DND-41 (cell line): ENCODE results near the gene EXOC4.

ENCODE experiments used
- ATAC-seq: fragments of 200-7000 bp; cut with Tn5 transposase; 3 replicates; pipeline ENCODE4 v1.9.1; 2021; ENCODE audit warnings: low read depth; ENCODE audit not compliant: insufficient read depth
- DNase-seq: peaks from one replicate; pipeline ENCODE4 v3.0.0-alpha.2; 2020
- H2AFZ ChIP-seq: 2 replicates; pipeline ENCODE4 v1.6.0; 2012; ENCODE audit warnings: low read depth, low read length
- H3K27ac ChIP-seq: 2 replicates; pipeline ENCODE4 v1.5.1; 2012; ENCODE audit warnings: low read length, inconsistent platforms
- H3K27me3 ChIP-seq: fragments of 200-600 bp; sonication (generic); 2 replicates; pipeline ENCODE4 v1.6.0; 2012; ENCODE audit warnings: low read length, mild to moderate bottlenecking, inconsistent platforms; ENCODE audit not compliant: insufficient read depth, poor library complexity
- H3K36me3 ChIP-seq: 2 replicates; pipeline ENCODE4 v1.5.1; 2012; ENCODE audit warnings: low read length, inconsistent platforms; ENCODE audit not compliant: insufficient read depth
- H3K4me1 ChIP-seq: 2 replicates; pipeline ENCODE4 v1.5.1; 2012; ENCODE audit warnings: mild to moderate bottlenecking, low read length; ENCODE audit not compliant: insufficient read depth
- H3K4me2 ChIP-seq: 2 replicates; pipeline ENCODE4 v1.6.0; 2012; ENCODE audit warnings: mild to moderate bottlenecking, moderate library complexity, low read length, inconsistent platforms; ENCODE audit not compliant: insufficient read depth
- H3K4me3 ChIP-seq, 2 experiments: fragments of 200-600 bp in 1 of 2; shearing (Covaris generic) in 1 of 2; 2 replicates each; pipeline ENCODE4 v1.5.1; 2012 to 2016; ENCODE audit warnings: inconsistent platforms in 2 of 2, low read length in 2 of 2, mild to moderate bottlenecking in 2 of 2, low read depth in 1 of 2, moderate library complexity in 1 of 2
- H3K79me2 ChIP-seq: 2 replicates; pipeline ENCODE4 v1.6.0; 2012; ENCODE audit warnings: low read length, inconsistent platforms; ENCODE audit not compliant: insufficient read depth
- H3K9ac ChIP-seq: 2 replicates; pipeline ENCODE4 v1.6.0; 2012; ENCODE audit warnings: low read depth, mild to moderate bottlenecking, inconsistent platforms, low read length, moderate library complexity
- H3K9me3 ChIP-seq: 2 replicates; pipeline ENCODE4 v1.5.1; 2012; ENCODE audit warnings: low read length, moderate library complexity, mild to moderate bottlenecking, inconsistent platforms; ENCODE audit not compliant: insufficient read depth, severe bottlenecking
- H4K20me1 ChIP-seq: 2 replicates; pipeline ENCODE4 v1.6.0; 2012; ENCODE audit warnings: low read length; ENCODE audit not compliant: insufficient read depth
- EZH2 ChIP-seq: IDR thresholded peaks from 3 replicates; pipeline ENCODE4 v1.6.1; 2012; ENCODE audit warnings: borderline replicate concordance, low read depth, mild to moderate bottlenecking, moderate library complexity, low read length, inconsistent platforms; ENCODE audit not compliant: severe bottlenecking
- TF ChIP-seq, protein P1 (sequence below): IDR thresholded peaks from 2 replicates; pipeline ENCODE4 v1.5.1; 2012; ENCODE audit warnings: borderline replicate concordance, low read length, moderate library complexity, mild to moderate bottlenecking; ENCODE audit not compliant: poor library complexity, severe bottlenecking; ENCODE audit errors: extremely low read depth

Gene EXOC4

DNA sequence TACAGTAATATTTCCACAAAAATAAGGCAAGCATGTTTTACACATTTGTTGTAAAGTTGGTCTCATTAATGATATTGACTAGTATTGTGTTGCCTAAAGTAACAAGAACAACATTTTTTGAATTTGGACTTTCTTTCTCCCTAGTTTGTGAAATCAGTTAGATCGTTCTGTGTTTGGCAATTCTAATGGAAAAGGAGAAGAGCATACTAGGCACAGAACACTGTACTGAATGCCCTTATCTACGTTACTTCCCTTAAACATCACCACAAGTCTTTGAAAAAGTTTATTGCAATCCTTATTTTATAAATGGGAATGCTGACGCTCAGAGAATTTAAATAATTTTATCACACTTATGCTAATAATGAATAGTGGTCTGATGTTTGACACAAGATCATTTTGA lies 372.2 kb downstream of the EXOC4 start:
- H3K9me3 ChIP-seq = no peaks in the 10 kb centered on the region
- ATAC-seq = no peak
- H3K27ac ChIP-seq = no peak overlapping the region
- DNase-seq = no peak
- no peak overlapping the region for H3K4me3 ChIP-seq
- H4K20me1 ChIP-seq = no peaks in the 10 kb centered on the region
- no peak overlapping the region for H3K9ac ChIP-seq
- TF ChIP-seq, protein P1, sequence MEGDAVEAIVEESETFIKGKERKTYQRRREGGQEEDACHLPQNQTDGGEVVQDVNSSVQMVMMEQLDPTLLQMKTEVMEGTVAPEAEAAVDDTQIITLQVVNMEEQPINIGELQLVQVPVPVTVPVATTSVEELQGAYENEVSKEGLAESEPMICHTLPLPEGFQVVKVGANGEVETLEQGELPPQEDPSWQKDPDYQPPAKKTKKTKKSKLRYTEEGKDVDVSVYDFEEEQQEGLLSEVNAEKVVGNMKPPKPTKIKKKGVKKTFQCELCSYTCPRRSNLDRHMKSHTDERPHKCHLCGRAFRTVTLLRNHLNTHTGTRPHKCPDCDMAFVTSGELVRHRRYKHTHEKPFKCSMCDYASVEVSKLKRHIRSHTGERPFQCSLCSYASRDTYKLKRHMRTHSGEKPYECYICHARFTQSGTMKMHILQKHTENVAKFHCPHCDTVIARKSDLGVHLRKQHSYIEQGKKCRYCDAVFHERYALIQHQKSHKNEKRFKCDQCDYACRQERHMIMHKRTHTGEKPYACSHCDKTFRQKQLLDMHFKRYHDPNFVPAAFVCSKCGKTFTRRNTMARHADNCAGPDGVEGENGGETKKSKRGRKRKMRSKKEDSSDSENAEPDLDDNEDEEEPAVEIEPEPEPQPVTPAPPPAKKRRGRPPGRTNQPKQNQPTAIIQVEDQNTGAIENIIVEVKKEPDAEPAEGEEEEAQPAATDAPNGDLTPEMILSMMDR = no peak
- TF ChIP-seq EZH2 = no peak
- no peak overlapping the region for H3K4me2 ChIP-seq
- H3K4me1 ChIP-seq = no peaks in the 10 kb centered on the region
- H3K27me3 ChIP-seq = no peaks in the 10 kb centered on the region
- no peaks in the 10 kb centered on the region for H3K79me2 ChIP-seq
- peaks cover 2% of the 10 kb centered on the region; the same call in 1 of the 2 replicates for H3K36me3 ChIP-seq
- H2AFZ ChIP-seq = no peak overlapping the region

DNA sequence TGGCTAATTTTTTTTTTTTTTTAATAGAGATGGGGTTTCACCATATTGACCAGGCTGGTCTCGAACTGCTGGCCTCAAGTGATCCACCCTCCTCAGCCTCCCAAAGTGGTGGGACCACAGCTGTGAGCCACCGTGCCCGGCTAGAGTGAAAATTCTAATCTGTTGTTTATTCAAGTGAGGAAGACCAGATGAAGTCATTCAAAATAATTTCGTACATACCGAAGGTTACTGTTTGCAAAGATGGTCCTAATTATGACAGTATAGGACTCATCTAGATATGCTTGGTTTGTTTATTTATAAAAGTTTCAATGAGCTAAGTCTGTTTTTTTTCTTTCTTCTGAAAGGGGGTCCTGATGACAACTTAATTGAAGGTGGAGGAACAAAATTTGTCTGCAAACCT lies 376.8 kb downstream of the EXOC4 start:
- Histone ChIP-seq H3K4me1 (no peaks in the 10 kb centered on the region), H3K36me3 (peaks cover 3% of the 10 kb centered on the region; the same call in 1 of the 2 replicates), H3K27ac (no peak overlapping the region), H3K4me2 (no peak overlapping the region), H4K20me1 (no peaks in the 10 kb centered on the region), H3K4me3 (no peak overlapping the region), H3K79me2 (no peaks in the 10 kb centered on the region), H3K9ac (no peak overlapping the region), H3K27me3 (no peaks in the 10 kb centered on the region), H2AFZ (no peak overlapping the region), H3K9me3 (no peaks in the 10 kb centered on the region)
- ATAC-seq = no peak
- TF ChIP-seq, protein P1 = no peak
- TF ChIP-seq EZH2 = no peak
- DNase-seq = no peak

DNA sequence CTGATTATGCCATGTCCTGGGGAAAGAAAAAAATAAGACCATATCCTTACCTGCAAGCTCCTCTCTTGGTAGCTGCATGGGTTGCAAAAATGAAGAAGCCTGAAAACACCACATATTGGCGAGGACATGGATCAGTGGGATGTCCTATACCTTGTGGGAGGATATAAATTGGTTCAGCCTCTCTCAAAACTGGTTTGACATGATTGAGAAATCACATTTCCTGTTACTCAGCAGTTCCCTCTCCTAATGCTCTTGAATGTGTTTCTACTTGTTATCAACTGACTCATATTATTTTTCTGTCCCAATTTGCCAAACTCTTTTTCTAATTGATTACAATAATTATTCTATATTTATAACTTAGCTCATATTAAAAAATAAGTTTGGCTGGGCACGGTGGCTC lies 380.2 kb downstream of the EXOC4 start:
- DNase-seq = no peak
- Histone ChIP-seq H3K4me3 (no peak overlapping the region), H3K27me3 (no peaks in the 10 kb centered on the region), H3K4me2 (no peak overlapping the region), H3K4me1 (no peaks in the 10 kb centered on the region), H3K9me3 (no peaks in the 10 kb centered on the region), H3K79me2 (no peaks in the 10 kb centered on the region), H3K9ac (no peak overlapping the region), H3K36me3 (peaks cover 3% of the 10 kb centered on the region; the same call in 1 of the 2 replicates), H4K20me1 (no peaks in the 10 kb centered on the region), H3K27ac (no peak overlapping the region), H2AFZ (no peak overlapping the region)
- no peak for TF ChIP-seq EZH2
- TF ChIP-seq, protein P1 = no peak
- ATAC-seq = no peak

DNA sequence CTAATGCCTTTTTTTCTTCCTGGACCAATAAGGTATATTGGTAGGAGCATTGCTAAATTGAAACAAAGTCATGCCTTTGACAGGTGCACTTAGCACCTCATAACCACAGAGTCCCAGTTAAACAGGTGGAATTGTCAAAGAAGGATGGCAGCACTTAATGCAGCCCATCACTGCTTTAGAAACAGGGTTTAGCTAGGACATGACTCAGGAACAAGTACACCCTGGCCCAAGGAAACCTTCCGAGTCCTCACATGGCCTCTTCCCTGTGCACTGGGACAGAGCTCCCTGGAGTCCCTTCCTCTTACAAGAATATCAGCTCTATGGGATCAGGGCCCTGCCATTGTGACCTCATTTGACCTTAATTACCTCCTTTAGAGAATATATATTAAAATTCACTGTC lies 382.7 kb downstream of the EXOC4 start:
- Histone ChIP-seq H3K9me3 (no peaks in the 10 kb centered on the region), H3K4me3 (no peak overlapping the region)

More for the DNA sequence above, 382.7 kb downstream of the EXOC4 start:
- ATAC-seq (no peak), DNase-seq (no peak)
- no peaks in the 10 kb centered on the region for H3K27me3 ChIP-seq
- TF ChIP-seq EZH2 = no peak
- TF ChIP-seq, protein P1 = no peak
- H2AFZ ChIP-seq = no peak overlapping the region
- H3K36me3 ChIP-seq = no peaks in the 10 kb centered on the region; the same call in 1 of the 2 replicates
- H3K4me1 ChIP-seq = no peaks in the 10 kb centered on the region
- H3K4me2 ChIP-seq = no peak overlapping the region
- no peak overlapping the region for H3K27ac ChIP-seq
- no peak overlapping the region for H3K9ac ChIP-seq
- H4K20me1 ChIP-seq = no peaks in the 10 kb centered on the region
- no peaks in the 10 kb centered on the region for H3K79me2 ChIP-seq
